ENCODE results near the gene IAH1.
A peak's percentile ranks its signal among the peaks of the same experiment; 100 is the strongest.

IAH1 gene

DNA sequence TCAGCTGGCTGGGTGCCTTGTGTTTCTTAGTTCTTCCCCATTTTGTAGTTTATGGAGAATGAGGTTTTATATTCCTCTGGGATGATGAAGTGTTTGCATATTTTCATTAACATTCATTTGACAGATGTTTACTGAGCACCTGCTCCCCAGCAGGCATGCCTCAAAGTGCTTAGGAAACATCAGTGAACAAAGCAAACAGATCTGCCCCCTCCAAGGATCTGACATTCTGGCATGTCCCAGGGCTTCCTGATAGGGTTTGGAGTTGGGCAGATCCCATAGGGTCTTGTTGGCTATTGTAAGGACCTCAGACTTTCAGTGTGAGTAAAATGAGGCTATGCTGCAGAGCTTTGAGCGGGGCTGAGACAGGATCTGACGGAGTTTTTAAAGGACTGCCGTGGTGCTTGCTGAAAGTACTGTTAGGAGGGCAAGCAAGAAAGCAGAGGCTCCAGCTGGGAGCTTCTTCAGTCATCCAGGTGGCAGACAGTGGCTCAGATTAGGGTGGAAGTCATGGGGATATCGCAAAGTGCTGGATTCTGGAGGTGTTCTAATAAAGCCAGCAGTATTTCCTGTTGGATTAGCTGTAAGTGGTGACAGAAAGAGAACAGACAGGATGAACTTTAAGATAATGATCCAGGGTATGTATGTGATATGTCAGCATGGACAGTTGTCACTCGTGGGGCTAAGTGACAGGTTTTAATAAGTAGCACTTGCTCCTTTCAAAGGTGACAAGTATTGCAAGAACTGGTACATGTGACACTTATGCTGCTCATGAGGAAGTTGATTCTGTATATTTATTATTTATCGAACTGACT lies 11.3 kb upstream of the IAH1 start:
- H3K4me1 Mint-ChIP-seq: no peaks in the 10 kb centered on the region
- H3K27me3 Mint-ChIP-seq: no peaks in the 10 kb centered on the region
- H3K4me3 Mint-ChIP-seq: no peak overlapping the region
- H3K27ac Mint-ChIP-seq: no peak overlapping the region
- peaks cover 36% of the 10 kb centered on the region for H3K36me3 Mint-ChIP-seq
- DNase-seq: no peak
- H3K9me3 Mint-ChIP-seq: no peaks in the 10 kb centered on the region
- CTCF ChIA-PET: no interaction called here

- H3K27me3 Mint-ChIP-seq: no peaks in the 10 kb centered on the region
- H3K36me3 Mint-ChIP-seq: peaks cover 36% of the 10 kb centered on the region
- DNase-seq: no peak
- H3K9me3 Mint-ChIP-seq: no peaks in the 10 kb centered on the region
- no peaks in the 10 kb centered on the region for H3K4me1 Mint-ChIP-seq
- no peak overlapping the region for H3K4me3 Mint-ChIP-seq
- CTCF ChIA-PET: no interaction called here
- H3K27ac Mint-ChIP-seq: no peak overlapping the region
These were observed 10.7 kb upstream of the IAH1 start for GRCh38 chr2:9463698-9464034.

DNA sequence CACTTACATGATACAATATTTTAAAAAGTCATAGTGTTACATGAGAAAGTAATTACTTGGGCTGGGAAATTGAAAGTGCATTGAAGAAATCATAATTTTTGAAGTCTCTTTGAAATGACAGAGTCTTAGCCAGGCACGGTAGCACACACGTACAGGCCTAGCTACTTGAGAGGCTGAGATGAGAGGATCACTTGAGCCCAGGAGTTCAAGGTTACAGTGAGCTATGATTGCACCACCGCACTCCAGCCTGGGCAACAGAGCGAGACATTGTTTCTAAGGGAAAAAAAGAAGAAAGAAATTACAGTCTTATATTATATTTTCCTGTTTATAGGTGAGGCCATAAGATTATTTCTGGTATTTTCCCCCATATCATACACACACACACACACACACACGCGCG lies 9.2 kb upstream of the IAH1 start:
- no peaks in the 10 kb centered on the region for H3K9me3 Mint-ChIP-seq
- CTCF ChIA-PET: interaction anchor here (1.4 kb wide), 1 partner anchor 11 kb away, joined by 5 read pairs; no protein-coding TSS in a partner anchor
- H3K27ac Mint-ChIP-seq: no peak overlapping the region
- no peaks in the 10 kb centered on the region for H3K4me1 Mint-ChIP-seq
- no peak overlapping the region for H3K4me3 Mint-ChIP-seq
- no peak for DNase-seq
- peaks cover 32% of the 10 kb centered on the region for H3K36me3 Mint-ChIP-seq
- H3K27me3 Mint-ChIP-seq: no peaks in the 10 kb centered on the region

DNA sequence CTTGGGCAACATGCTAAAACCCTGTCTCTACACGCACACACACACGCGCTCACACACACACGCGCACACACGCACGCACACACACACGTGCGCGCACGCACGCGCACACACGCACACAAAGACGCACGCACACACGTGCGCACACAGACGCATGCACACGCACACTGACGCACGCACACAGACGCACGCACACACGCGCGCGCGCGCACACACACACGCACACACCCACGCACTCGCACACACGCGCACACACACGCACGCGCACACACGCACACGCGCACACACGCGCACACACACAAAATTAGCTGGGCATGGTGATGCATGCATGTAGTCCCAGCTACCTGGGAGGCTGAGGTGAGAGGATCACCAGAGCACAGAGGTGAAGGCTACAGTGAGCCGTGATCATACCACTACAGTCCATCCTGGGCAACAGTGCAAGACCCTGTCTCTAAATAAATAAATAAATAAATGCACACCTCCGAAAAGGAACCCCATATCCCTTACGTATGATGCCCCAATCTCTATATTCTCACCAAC lies 8.1 kb upstream of the IAH1 start:
- no peaks in the 10 kb centered on the region for H3K27me3 Mint-ChIP-seq
- H3K27ac Mint-ChIP-seq: no peak overlapping the region
- no peaks in the 10 kb centered on the region for H3K4me1 Mint-ChIP-seq
- peaks cover 28% of the 10 kb centered on the region for H3K36me3 Mint-ChIP-seq
- no peak overlapping the region for H3K4me3 Mint-ChIP-seq
- no peak for DNase-seq
- CTCF ChIA-PET: interaction anchor here (1.4 kb wide), 1 partner anchor 12 kb away, joined by 5 read pairs; no protein-coding TSS in a partner anchor
- H3K9me3 Mint-ChIP-seq: no peaks in the 10 kb centered on the region

DNA sequence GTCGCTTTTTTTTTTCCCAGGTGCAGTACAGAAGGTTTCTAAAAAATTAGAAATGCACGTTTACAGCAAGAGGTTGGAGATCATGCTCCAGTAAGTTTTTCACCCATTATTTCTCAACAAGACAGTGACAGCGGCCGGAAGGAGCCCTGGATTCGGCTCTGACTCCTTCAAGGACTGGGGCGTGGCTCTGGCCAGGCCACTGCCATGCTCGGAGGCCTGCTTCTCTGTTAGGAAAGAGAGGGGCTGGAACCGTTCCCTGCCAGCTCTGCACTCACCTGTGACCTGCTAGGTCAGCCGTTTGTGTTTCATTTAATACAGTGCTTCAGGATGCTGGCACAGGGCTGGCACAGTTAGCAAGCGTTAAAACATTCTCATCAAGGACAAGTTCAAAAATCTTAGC lies 6.7 kb upstream of the IAH1 start:
- Mint-ChIP-seq H3K27ac (no peak overlapping the region), H3K27me3 (no peaks in the 10 kb centered on the region), H3K9me3 (no peaks in the 10 kb centered on the region), H3K36me3 (peaks cover 36% of the 10 kb centered on the region), H3K4me1 (peaks cover 4% of the 10 kb centered on the region), H3K4me3 (no peak overlapping the region)
- CTCF ChIA-PET: no interaction called here
- no peak for DNase-seq

GRCh38 chr2:9471206-9471605 lies 3.1 kb upstream of the IAH1 start:
- no peaks in the 10 kb centered on the region for H3K9me3 Mint-ChIP-seq
- CTCF ChIA-PET: no interaction called here
- no peak for DNase-seq
- no peaks in the 10 kb centered on the region for H3K27me3 Mint-ChIP-seq
- peaks cover 40% of the 10 kb centered on the region for H3K36me3 Mint-ChIP-seq
- H3K4me1 Mint-ChIP-seq: peaks cover 27% of the 10 kb centered on the region
- no peak overlapping the region for H3K27ac Mint-ChIP-seq
- H3K4me3 Mint-ChIP-seq: no peak overlapping the region

- H3K9me3 Mint-ChIP-seq: no peaks in the 10 kb centered on the region
These were observed 1.8 kb upstream of the IAH1 start for GRCh38 chr2:9472511-9472910.

DNA sequence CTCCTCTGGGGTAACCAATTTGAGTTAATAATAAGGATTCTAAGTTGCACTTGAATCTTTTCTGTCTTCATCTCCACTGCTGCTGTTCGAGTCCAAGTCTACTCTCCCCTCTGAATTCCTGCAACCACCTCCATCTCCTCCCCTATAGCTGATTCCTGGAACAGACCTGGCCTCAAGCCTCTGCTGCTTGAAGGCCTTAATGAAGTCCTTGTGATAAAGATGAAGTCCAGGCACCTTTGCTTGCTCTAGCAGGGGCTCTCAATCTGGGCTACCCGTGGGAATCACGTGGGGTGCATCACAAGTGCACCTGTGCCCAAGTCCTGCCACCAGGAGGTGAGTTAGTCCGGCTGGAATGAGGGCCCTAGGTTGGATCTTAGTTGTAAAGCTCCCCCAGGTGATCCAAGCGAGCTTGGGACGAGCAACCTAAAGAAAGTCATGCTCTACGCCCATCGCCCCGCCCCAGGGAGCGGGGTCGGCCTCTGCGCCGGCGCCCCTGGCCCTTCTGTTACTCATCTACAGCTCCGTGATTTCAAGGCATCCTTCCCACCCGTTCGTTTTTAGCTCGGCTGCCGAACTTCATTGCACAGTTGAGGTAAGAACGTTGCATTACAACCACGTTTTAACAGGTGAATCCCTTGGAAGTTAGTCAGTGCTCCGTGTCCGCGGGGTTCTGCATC lies 905 bp upstream of the IAH1 start:
- DNase-seq: no peak
- Mint-ChIP-seq H3K27me3 (no peaks in the 10 kb centered on the region), H3K27ac (peak overlapping the region; percentile 89), H3K9me3 (no peaks in the 10 kb centered on the region), H3K36me3 (peaks cover 41% of the 10 kb centered on the region), H3K4me1 (peaks cover 46% of the 10 kb centered on the region), H3K4me3 (peak overlapping the region; percentile 74)
- CTCF ChIA-PET: interaction anchor here (0.8 kb wide), 1 partner anchor 9 kb away, joined by 3 read pairs; no protein-coding TSS in a partner anchor

More at GRCh38 chr2:9472511-9472910, 1.8 kb upstream of the IAH1 start:
- Mint-ChIP-seq H3K27me3 (no peaks in the 10 kb centered on the region), H3K36me3 (peaks cover 42% of the 10 kb centered on the region), H3K4me1 (peaks cover 38% of the 10 kb centered on the region), H3K27ac (peak overlapping the region; percentile 7), H3K4me3 (peak overlapping the region; percentile 74)
- CTCF ChIA-PET: no interaction called here
- DNase-seq: no peak

GRCh38 chr2:9473985-9474360 lies 378 bp upstream of the IAH1 start:
- H3K4me3 Mint-ChIP-seq: peak overlapping the region; percentile 74
- CTCF ChIA-PET: interaction anchor here (0.8 kb wide), 1 partner anchor 8 kb away, joined by 3 read pairs; no protein-coding TSS in a partner anchor
- peaks cover 45% of the 10 kb centered on the region for H3K36me3 Mint-ChIP-seq
- peaks cover 51% of the 10 kb centered on the region for H3K4me1 Mint-ChIP-seq
- H3K9me3 Mint-ChIP-seq: no peaks in the 10 kb centered on the region
- peak overlapping the region; percentile 89 for H3K27ac Mint-ChIP-seq
- DNase-seq: peak; percentile 82
- no peaks in the 10 kb centered on the region for H3K27me3 Mint-ChIP-seq

- H3K36me3 Mint-ChIP-seq: peaks cover 50% of the 10 kb centered on the region
- peaks cover 50% of the 10 kb centered on the region for H3K4me1 Mint-ChIP-seq
- no peak overlapping the region for H3K27ac Mint-ChIP-seq
- no peaks in the 10 kb centered on the region for H3K9me3 Mint-ChIP-seq
- no peaks in the 10 kb centered on the region for H3K27me3 Mint-ChIP-seq
- DNase-seq: no peak
- CTCF ChIA-PET: no interaction called here
- no peak overlapping the region for H3K4me3 Mint-ChIP-seq
These were observed 3.6 kb downstream of the IAH1 start for GRCh38 chr2:9477914-9478313.

DNA sequence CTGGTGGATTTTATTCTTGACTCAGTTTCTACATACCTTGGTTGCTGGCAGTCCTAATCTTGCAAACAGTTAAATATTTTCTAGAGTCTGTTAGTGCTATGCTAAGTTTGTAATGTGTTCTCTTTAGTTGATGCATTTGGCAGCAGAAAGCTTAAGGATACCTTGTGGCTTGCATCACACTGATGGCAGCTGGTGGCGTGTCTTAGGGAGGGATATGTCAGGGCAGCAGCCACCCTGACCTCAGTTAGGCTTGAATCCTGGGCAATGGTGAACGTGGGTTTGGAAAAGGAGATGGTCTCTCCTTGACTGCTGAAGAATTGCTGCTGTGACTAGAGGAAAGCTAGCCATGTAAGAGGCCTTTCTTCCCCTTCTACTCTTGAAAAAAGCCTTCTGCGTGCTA lies 4.2 kb downstream of the IAH1 start:
- H3K4me3 Mint-ChIP-seq: no peak overlapping the region
- no peaks in the 10 kb centered on the region for H3K9me3 Mint-ChIP-seq
- H3K4me1 Mint-ChIP-seq: peaks cover 44% of the 10 kb centered on the region
- no peak for DNase-seq
- CTCF ChIA-PET: no interaction called here
- H3K27ac Mint-ChIP-seq: no peak overlapping the region
- peaks cover 47% of the 10 kb centered on the region for H3K36me3 Mint-ChIP-seq
- H3K27me3 Mint-ChIP-seq: no peaks in the 10 kb centered on the region

DNA sequence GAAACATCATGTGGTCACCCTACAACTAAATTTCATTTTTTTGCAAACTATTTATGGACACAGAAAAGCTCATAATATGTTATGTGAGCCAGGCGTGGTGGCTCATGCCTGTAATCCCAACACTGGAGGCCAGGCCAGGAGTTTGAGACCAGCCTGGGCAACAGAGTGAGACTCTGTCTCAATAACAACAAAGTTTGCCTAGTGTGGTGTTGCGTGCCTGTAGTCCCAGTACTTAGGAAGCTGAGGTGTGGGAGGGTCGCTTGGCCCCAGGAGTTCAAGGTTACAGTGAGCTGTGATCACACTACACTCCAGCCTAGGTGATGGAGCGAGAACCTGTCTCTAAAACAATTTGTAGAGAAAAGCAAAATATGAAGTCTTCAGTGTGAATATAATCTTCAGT lies 5.8 kb downstream of the IAH1 start:
- no peak for DNase-seq
- H3K4me1 Mint-ChIP-seq: peaks cover 37% of the 10 kb centered on the region
- H3K27me3 Mint-ChIP-seq: no peaks in the 10 kb centered on the region
- H3K9me3 Mint-ChIP-seq: no peaks in the 10 kb centered on the region
- CTCF ChIA-PET: no interaction called here
- H3K4me3 Mint-ChIP-seq: no peak overlapping the region
- peaks cover 59% of the 10 kb centered on the region for H3K36me3 Mint-ChIP-seq
- no peak overlapping the region for H3K27ac Mint-ChIP-seq

- CTCF ChIA-PET: interaction anchor here (0.9 kb wide), 1 partner anchor 10 kb away, joined by 3 read pairs; no protein-coding TSS in a partner anchor
- no peak overlapping the region for H3K27ac Mint-ChIP-seq
- H3K36me3 Mint-ChIP-seq: peaks cover 61% of the 10 kb centered on the region
- H3K27me3 Mint-ChIP-seq: no peaks in the 10 kb centered on the region
- H3K4me1 Mint-ChIP-seq: peaks cover 12% of the 10 kb centered on the region
- H3K9me3 Mint-ChIP-seq: no peaks in the 10 kb centered on the region
- H3K4me3 Mint-ChIP-seq: no peak overlapping the region
- no peak for DNase-seq
These were observed 8.8 kb downstream of the IAH1 start for GRCh38 chr2:9483107-9483506.

GRCh38 chr2:9484533-9484932 lies 10.2 kb downstream of the IAH1 start:
- CTCF ChIA-PET: interaction anchor here (0.6 kb wide), 1 partner anchor 10 kb away, joined by 3 read pairs; no protein-coding TSS in a partner anchor
- H3K9me3 Mint-ChIP-seq: no peaks in the 10 kb centered on the region
- H3K27ac Mint-ChIP-seq: no peak overlapping the region
- DNase-seq: no peak
- peaks cover 60% of the 10 kb centered on the region for H3K36me3 Mint-ChIP-seq
- no peaks in the 10 kb centered on the region for H3K27me3 Mint-ChIP-seq
- H3K4me1 Mint-ChIP-seq: peaks cover 6% of the 10 kb centered on the region
- H3K4me3 Mint-ChIP-seq: no peak overlapping the region

Data from activated naive CD4-positive, alpha-beta T cell treated with anti-CD3 and anti-CD28 coated beads, Interleukin-2, amount 10 ng/mL, durations not matched to agents 7 days and 5 days (primary cell).